K562 (cell line): ENCODE data around the gene ZNF609. TPM values are rescaled to one million over a fixed set of nuclear protein-coding genes. Genes with fewer than 3 reads are reported as not detected.

Experiments used
- CAMTA2 ChIP-seq: fragments of 250-450 bp; sonication (Bioruptor Pico); conservative IDR thresholded peaks from 2 replicates; pipeline ENCODE4 v1.5.1; 2022
- CREB3L1 ChIP-seq: fragments of 450-650 bp; IDR thresholded peaks from 2 replicates; pipeline ENCODE4 v1.6.1; 2014; ENCODE audit warnings: low read depth, mild to moderate bottlenecking, moderate library complexity, borderline replicate concordance
- DPF2 ChIP-seq: fragments of 450-650 bp; IDR thresholded peaks from 2 replicates; pipeline ENCODE4 v1.6.1; 2016
- ELK3 ChIP-seq: fragments of 450-650 bp; formaldehyde crosslinking; IDR thresholded peaks from 2 replicates; pipeline ENCODE4 v1.4.0; 2020; ENCODE audit warnings: mild to moderate bottlenecking
- IRF9 ChIP-seq: fragments of 450-650 bp; IDR thresholded peaks from 2 replicates; pipeline ENCODE4 v1.6.1; 2016; ENCODE audit warnings: missing biosample characterization, missing genetic modification characterization
- KDM5B ChIP-seq: fragments of 200-600 bp; sonication (generic); IDR thresholded peaks from 2 replicates; pipeline ENCODE4 v1.6.1; 2012; ENCODE audit warnings: low read depth, mild to moderate bottlenecking, moderate library complexity, low read length, control low read depth, inconsistent platforms; ENCODE audit not compliant: insufficient replicate concordance
- MAFK ChIP-seq: IDR thresholded peaks from 2 replicates; pipeline ENCODE4 v1.6.1; 2011; ENCODE audit warnings: low read length, improper control_type of control experiment
- MIER1 ChIP-seq: fragments of 450-650 bp; IDR thresholded peaks from 2 replicates; pipeline ENCODE4 v1.6.1; 2016; ENCODE audit warnings: antibody characterized with exemption, mild to moderate bottlenecking, low read depth
- MTF1 ChIP-seq: fragments of 250-450 bp; sonication (Bioruptor Pico); IDR thresholded peaks from 2 replicates; pipeline ENCODE4 v1.9.0; 2021; ENCODE audit warnings: moderate library complexity, mild to moderate bottlenecking, inconsistent platforms, borderline replicate concordance
- MYBL2 ChIP-seq, 2 experiments: fragments of 450-650 bp in 1 of 2; sonication (generic) in 1 of 2; formaldehyde crosslinking in 1 of 2; IDR thresholded peaks; 2 replicates each; pipeline versions ENCODE4 v1.6.1 to v1.8.1; 2017 to 2022; ENCODE audit warnings: borderline replicate concordance in 1 of 2, inconsistent platforms in 1 of 2, low read depth in 1 of 2, mild to moderate bottlenecking in 1 of 2, missing genetic modification reagents in 1 of 2, moderate library complexity in 1 of 2
- NFE2 ChIP-seq: IDR thresholded peaks from 2 replicates; pipeline ENCODE4 v1.6.1; 2014; ENCODE audit warnings: antibody characterized with exemption, low read depth
- NONO ChIP-seq, 2 experiments: fragments of 200-400 bp in 1 of 2; fragments of 450-650 bp in 1 of 2; formaldehyde crosslinking in 1 of 2; IDR thresholded peaks; 2 replicates each; pipeline ENCODE4 v1.6.1; 2017; ENCODE audit warnings: low read depth in 2 of 2, mild to moderate bottlenecking in 2 of 2, moderate library complexity in 2 of 2, low read length in 1 of 2
- POLR2B ChIP-seq: fragments of 450-650 bp; IDR thresholded peaks from 2 replicates; pipeline ENCODE4 v1.6.1; 2018; ENCODE audit warnings: low read depth; ENCODE audit not compliant: partially characterized antibody
- PRPF4 ChIP-seq: fragments of 200-400 bp; formaldehyde crosslinking; IDR thresholded peaks from one replicate; pipeline ENCODE4 v1.6.1; 2017; ENCODE audit warnings: low read length, low read depth, mild to moderate bottlenecking; ENCODE audit not compliant: insufficient read depth, poor library complexity, severe bottlenecking
- PYGO2 ChIP-seq: fragments of 450-650 bp; IDR thresholded peaks from 2 replicates; pipeline ENCODE4 v1.6.1; 2016; ENCODE audit warnings: mild to moderate bottlenecking, missing genetic modification characterization, moderate library complexity, missing compliant biosample characterization
- RNF219 ChIP-seq: fragments of 250-450 bp; sonication (Bioruptor Pico); IDR thresholded peaks from 2 replicates; pipeline ENCODE4 v1.5.0; 2022; ENCODE audit warnings: mild to moderate bottlenecking
- SPI1 ChIP-seq: IDR thresholded peaks from 2 replicates; pipeline ENCODE4 v1.6.1; 2011; ENCODE audit warnings: low read depth, low read length, control low read depth, borderline replicate concordance
- TBL1XR1 ChIP-seq, 2 experiments: IDR thresholded peaks; 2 replicates each; pipeline ENCODE4 v1.6.1; 2012; ENCODE audit warnings: improper control_type of control experiment in 2 of 2, low read length in 2 of 2, mild to moderate bottlenecking in 1 of 2
- ZEB2 ChIP-seq: fragments of 450-650 bp; IDR thresholded peaks from 2 replicates; pipeline ENCODE4 v1.6.1; 2016
- ZNF12 ChIP-seq: sonication (generic); formaldehyde crosslinking; IDR thresholded peaks from 2 replicates; pipeline ENCODE4 v1.4.0; 2020; ENCODE audit warnings: mild to moderate bottlenecking, missing genetic modification reagents
- ZNF133 ChIP-seq: fragments of 250-450 bp; sonication (Bioruptor Pico); IDR thresholded peaks from 2 replicates; pipeline ENCODE4 v1.4.0; 2020; ENCODE audit warnings: mild to moderate bottlenecking
- ZNF239 ChIP-seq: fragments of 250-450 bp; sonication (Bioruptor Pico); IDR thresholded peaks from 2 replicates; pipeline ENCODE4 v1.4.0; 2020; ENCODE audit warnings: mild to moderate bottlenecking
- polyA plus RNA-seq, 8 experiments: library from polyadenylated mRNA; depleted of rRNA in 4 of 8; stranded (reverse) in 5 of 8; unstranded in 3 of 8; fragments of >200 nt; fragmentation: Nextera tagmentation in 2 of 8; fragmentation: Illumina TruSeq in 1 of 8; extraction: Ambion mirVana in 2 of 8; extraction: Trizol in 1 of 8; gene quantifications; 2 replicates each; pipeline versions ENCODE4 v1.2.1 to v1.2.3, GENCODE V29; 2011 to 2014; ENCODE audit warnings: inconsistent platforms in 1 of 8, missing spikeins in 1 of 8
- total RNA-seq, 7 experiments: library from RNA; depleted of rRNA in 6 of 7; stranded (reverse); fragments of >200 nt in 6 of 7; fragmentation: Illumina TruSeq in 2 of 7; extraction: Trizol in 2 of 7; gene quantifications; 2 replicates each; pipeline versions ENCODE4 v1.2.1 to v1.2.3, GENCODE V29; 2011 to 2021; ENCODE audit warnings: low replicate concordance in 1 of 7

Gene ZNF609
- total and polyA plus RNA-seq, 9 of the 15 experiments (the other 6 are each of a cell fraction or from before 2014, with no cell fraction given), result 3.0 to 38.7 (median 17.8) TPM

- TF ChIP-seq CAMTA2 (CRISPR knock-in tag) (no peak), ZEB2 (peak; percentile 39; the same call in 1 of the 2 replicates), MIER1 (no peak), KDM5B (no peak), ELK3 (CRISPR knock-in tag) (no peak), DPF2 (peak; percentile 81), TBL1XR1 (IDR thresholded peaks at IDR 0.05; ENCODE audit: low read length in 2 of 2) (no peak), NONO (IDR thresholded peaks at IDR 0.05; ENCODE audit: low read depth in 2 of 2, low read length in 1 of 2) (no peak), MTF1 (no peak), NFE2 (peak; percentile 80), SPI1 (peak; percentile 68; the same call in 1 of the 2 replicates), PRPF4 (no peak), PYGO2 (tag) (no peak), ZNF239 (no peak), ZNF133 (CRISPR knock-in tag) (no peak), POLR2B (no peak), RNF219 (CRISPR knock-in tag) (no peak), CREB3L1 (no peak), MYBL2 (IDR thresholded peaks at IDR 0.05; ENCODE audit: low read depth) (no peak), MYBL2 (CRISPR knock-in tag; IDR thresholded peaks at IDR 0.05; ENCODE audit: borderline replicate concordance) (no peak), ZNF12 (no peak), IRF9 (tag) (no peak), MAFK (0 out of 2 replicates have a peak, but pooled peaks have one; percentile 32)
These were observed 67.0 kb downstream of the ZNF609 start (continued) for GRCh38 chr15:64527263-64527984.
